OCI-LY7 (cell line): ENCODE measurements around the gene ZKSCAN1. TPM values are rescaled to one million over a fixed set of nuclear protein-coding genes. Genes with fewer than 3 reads are reported as not detected.
A peak's percentile ranks its signal among the peaks of the same experiment; 100 is the strongest.
"Not testable (repeated sequence)": the region's sequence is repeated elsewhere in the genome, so short reads cannot be mapped to it uniquely, and the experiment has no call there.

ENCODE experiments used
- BruUV-seq: library from RNA; stranded (reverse); fragments of 400-500 nt; replicated peaks from 2 replicates; lab custom pipeline; 2021; lab: Mats Ljungman, UMichigan
- CTCF ChIA-PET: fragments of 300-600 bp; sonication (Branson Sonifier 250); formaldehyde crosslinking; loops from one replicate; lab custom pipeline; 2022; ENCODE audit warnings: antibody characterized with exemption; ENCODE audit not compliant: unreplicated experiment; lab: Charles Lee
- POLR2A ChIA-PET: fragments of 300-600 bp; sonication (Branson Sonifier 250); formaldehyde crosslinking; loops from one replicate; lab custom pipeline; 2022; ENCODE audit warnings: antibody characterized with exemption; lab: Charles Lee
- DNase-seq: peaks from one replicate; pipeline ENCODE4 v3.0.0-alpha.2; 2015; ENCODE audit warnings: low spot score
- H2AFZ ChIP-seq: fragments of 200-600 bp; sonication (generic), shearing (Covaris generic); 2 replicates; pipeline ENCODE4 v1.6.1; 2014; ENCODE audit warnings: mild to moderate bottlenecking, antibody characterized with exemption, low read length, moderate library complexity
- H3K27ac ChIP-seq: fragments of 200-600 bp; sonication (generic); 2 replicates; pipeline ENCODE4 v1.5.1; 2014; ENCODE audit warnings: mixed run types, low read depth, mild to moderate bottlenecking, moderate library complexity, low read length, inconsistent platforms; ENCODE audit not compliant: poor library complexity, severe bottlenecking
- H3K36me3 ChIP-seq: fragments of 200-600 bp; sonication (generic); 2 replicates; pipeline ENCODE4 v1.6.1; 2014; ENCODE audit warnings: mild to moderate bottlenecking, antibody characterized with exemption, low read length, moderate library complexity, mixed read lengths; ENCODE audit not compliant: insufficient read depth
- H3K4me1 ChIP-seq: fragments of 200-600 bp; sonication (generic); 2 replicates; pipeline ENCODE4 v1.5.1; 2014; ENCODE audit warnings: mild to moderate bottlenecking, low read length; ENCODE audit not compliant: insufficient read depth, poor library complexity, severe bottlenecking
- H3K4me2 ChIP-seq: fragments of 200-600 bp; sonication (generic); 2 replicates; pipeline ENCODE4 v1.6.1; 2014; ENCODE audit warnings: mild to moderate bottlenecking, low read length
- H3K4me3 ChIP-seq: fragments of 200-600 bp; sonication (generic); 2 replicates; pipeline ENCODE4 v1.5.1; 2014; ENCODE audit warnings: mild to moderate bottlenecking, low read depth, low read length; ENCODE audit not compliant: poor library complexity, severe bottlenecking
- H3K79me2 ChIP-seq: fragments of 200-600 bp; sonication (generic); 2 replicates; pipeline ENCODE4 v1.6.1; 2016; ENCODE audit warnings: low read depth, mild to moderate bottlenecking, low read length, moderate library complexity, mixed read lengths; ENCODE audit not compliant: insufficient read depth
- H3K9me2 ChIP-seq: fragments of 200-600 bp; sonication (generic); 2 replicates; pipeline ENCODE4 v1.6.1; 2016; ENCODE audit warnings: mild to moderate bottlenecking, low read length, mixed read lengths; ENCODE audit not compliant: insufficient read depth
- H3K9me3 ChIP-seq: fragments of 200-600 bp; sonication (generic); 2 replicates; pipeline ENCODE4 v1.6.1; 2014; ENCODE audit warnings: mild to moderate bottlenecking, mixed run types, low read length, mixed read lengths
- H4K20me1 ChIP-seq: fragments of 200-600 bp; sonication (generic); 2 replicates; pipeline ENCODE4 v1.6.1; 2014; ENCODE audit warnings: mild to moderate bottlenecking, antibody characterized with exemption, low read length, moderate library complexity, mixed read lengths; ENCODE audit not compliant: insufficient read depth
- CTCF ChIP-seq: fragments of 200-600 bp; sonication (generic); conservative IDR thresholded peaks from 2 replicates; pipeline ENCODE4 v1.5.1; 2014; ENCODE audit warnings: mild to moderate bottlenecking, antibody characterized with exemption, low read length, moderate library complexity, mixed read lengths
- EZH2phosphoT487 ChIP-seq: fragments of 200-600 bp; sonication (generic); IDR thresholded peaks from 2 replicates; pipeline ENCODE4 v1.6.1; 2018; ENCODE audit warnings: low read depth, borderline replicate concordance, mild to moderate bottlenecking, mixed run types, antibody characterized with exemption, low read length, moderate library complexity, mixed read lengths
- intact Hi-C: fragments of 100-400 bp; cut with micrococcal nuclease; formaldehyde crosslinking; loops from one replicate; pipeline ENCODE4 v1.10.0; 2022; ENCODE audit not compliant: unreplicated experiment
- total RNA-seq, 2 experiments: library from RNA; depleted of rRNA in 1 of 2; stranded (reverse); fragments of >200 nt in 1 of 2; shearing (Covaris generic) in 1 of 2; gene quantifications; 2 replicates each; pipeline ENCODE4 v1.2.3, GENCODE V29; 2014 to 2022

Gene ZKSCAN1
- total RNA-seq, 2 experiments from 2014 or later = 20.2 to 48.1 TPM

GRCh38 chr7:99981066-99981465, 34.3 kb upstream of the ZKSCAN1 start:
- intact Hi-C loops, H3K27ac ChIP-seq, BruUV-seq, DNase-seq, H4K20me1 ChIP-seq, H3K9me2 ChIP-seq, H3K9me3 ChIP-seq, H3K4me3 ChIP-seq, H3K79me2 ChIP-seq, H3K36me3 ChIP-seq: not testable (repeated sequence)
- Histone ChIP-seq H2AFZ (peak overlapping the region; percentile 44; the same call in 1 of the 2 replicates), H3K4me2 (peak overlapping the region; percentile 67), H3K4me1 (peaks cover 18% of the 10 kb centered on the region)
- CTCF ChIA-PET = interaction anchor here (1.0 kb wide), 1 partner anchor 9 kb away, joined by 3 read pairs; no protein-coding TSS in a partner anchor
- POLR2A ChIA-PET = interaction anchor here (0.5 kb wide), 1 partner anchor 27 kb away, joined by 3 read pairs; no protein-coding TSS in a partner anchor

- no peaks in the 10 kb centered on the region for H3K9me2 ChIP-seq
- H2AFZ ChIP-seq = no peak overlapping the region
- POLR2A ChIA-PET = no interaction called here
- no peaks in the 10 kb centered on the region for H3K9me3 ChIP-seq
- no peaks in the 10 kb centered on the region for H3K36me3 ChIP-seq
- H4K20me1 ChIP-seq = no peaks in the 10 kb centered on the region
- H3K27ac ChIP-seq = no peak overlapping the region
- H3K79me2 ChIP-seq = no peaks in the 10 kb centered on the region
- CTCF ChIA-PET = no interaction called here
- H3K4me1 ChIP-seq = peaks cover 13% of the 10 kb centered on the region
- DNase-seq = no peak
- no peak overlapping the region for H3K4me3 ChIP-seq
- no peak overlapping the region for H3K4me2 ChIP-seq
- no TSS peak for BruUV-seq
- intact Hi-C loops = no loop called here
- TF ChIP-seq EZH2phosphoT487 (no peak), CTCF (no peak)
Measured at GRCh38 chr7:99984593-99984992, 30.8 kb upstream of the ZKSCAN1 start.

GRCh38 chr7:99987306-99987705, 28.1 kb upstream of the ZKSCAN1 start:
- H3K4me1 ChIP-seq, H4K20me1 ChIP-seq, H2AFZ ChIP-seq, intact Hi-C loops, BruUV-seq, H3K9me2 ChIP-seq, H3K79me2 ChIP-seq, H3K36me3 ChIP-seq, H3K9me3 ChIP-seq, DNase-seq, H3K4me3 ChIP-seq, H3K27ac ChIP-seq, H3K4me2 ChIP-seq: not testable (repeated sequence)
- POLR2A ChIA-PET = interaction anchor here (0.6 kb wide), 1 partner anchor 21 kb away, joined by 3 read pairs; no protein-coding TSS in a partner anchor
- CTCF ChIA-PET = interaction anchor here (0.6 kb wide), 1 partner anchor 85 kb away, joined by 3 read pairs; no protein-coding TSS in a partner anchor
